Peyer's patch (tissue), 4 donors: ENCODE data around the gene SEMA4A. TPM values are rescaled to one million over a fixed set of nuclear protein-coding genes. Genes with fewer than 3 reads are reported as not detected.

Experiments used
- DNase-seq, 3 donors: peaks; one replicate each; pipeline ENCODE4 v3.0.0-alpha.2; 2017 to 2019
- H3K27ac ChIP-seq, 4 donors: fragments of 200-600 bp; sonication (generic); one replicate each; pipeline ENCODE4 v1.5.1; 2016 to 2019
- H3K27me3 ChIP-seq, 2 donors: fragments of 200-600 bp; sonication (generic); one replicate each; pipeline ENCODE4 v1.5.1; 2019
- H3K36me3 ChIP-seq, 3 donors: fragments of 200-600 bp; sonication (generic); one replicate each; pipeline ENCODE4 v1.5.1; 2016 to 2019
- H3K4me1 ChIP-seq, 4 donors: fragments of 200-600 bp; sonication (generic); one replicate each; pipeline ENCODE4 v1.5.1; 2016 to 2019
- H3K4me3 ChIP-seq, 4 donors: fragments of 200-600 bp; sonication (generic); 1 replicate in 3 of 4; 2 replicates in 1 of 4; pipeline ENCODE4 v1.5.1; 2016 to 2019; ENCODE audit warnings: mild to moderate bottlenecking in 1 of 4
- H3K9me3 ChIP-seq, 4 donors: fragments of 200-600 bp; sonication (generic); one replicate each; pipeline ENCODE4 v1.5.1; 2016 to 2019; ENCODE audit warnings: mild to moderate bottlenecking in 1 of 4
- POLR2A ChIP-seq, 2 donors: fragments of 450-650 bp; IDR thresholded peaks; one replicate each; pipeline ENCODE4 v1.5.1; 2017; ENCODE audit warnings: antibody characterized with exemption in 2 of 2, mild to moderate bottlenecking in 2 of 2, moderate library complexity in 2 of 2
- total RNA-seq, 4 donors: library from RNA; depleted of rRNA; stranded (reverse); fragments of >200 nt; gene quantifications; one replicate each; pipeline ENCODE4 v1.1.0, GENCODE V29; 2016
- TF ChIP-seq, protein P1 (sequence below), 6 experiments: fragments of 450-650 bp in 4 of 6; fragments of 200-600 bp in 2 of 6; sonication (generic) in 1 of 6; IDR thresholded peaks; one replicate each; pipeline ENCODE4 v1.5.1; 2017 to 2019; ENCODE audit warnings: antibody characterized with exemption in 6 of 6, mild to moderate bottlenecking in 3 of 6, moderate library complexity in 1 of 6

SEMA4A gene
- 10 to 100 TPM in 1 of 4 donors, 1 to 10 TPM in 3; 1.5 to 19.0 (median 3.2) TPM for total RNA-seq

DNA sequence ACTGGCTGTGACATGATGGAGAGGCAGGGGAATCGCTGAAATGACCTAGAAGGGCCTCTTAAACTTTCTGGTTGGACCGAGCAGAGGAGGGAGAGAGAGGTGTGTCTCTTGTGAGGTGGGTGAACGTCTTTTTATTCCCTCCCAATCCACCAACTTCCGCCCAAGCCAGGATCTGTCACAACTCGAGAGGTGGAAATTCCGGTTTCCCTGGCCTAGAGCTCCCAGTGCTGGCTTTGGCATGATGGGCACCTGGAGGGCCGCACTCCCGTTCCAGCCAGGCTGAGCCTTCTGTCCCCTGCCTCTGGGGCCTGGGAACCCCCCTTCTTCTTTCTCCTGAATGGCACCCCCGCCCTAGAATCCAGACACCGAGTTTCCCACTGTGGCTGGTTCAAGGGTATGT, at the start of gene SEMA4A:
Gene SEMA4A, plus strand, starts transcription at position 224 of the 400 bp plus-strand sequence. CDS start 994 bp downstream, outside the sequence.
- no peaks in the 10 kb centered on the region for H3K27me3 ChIP-seq
- H3K9me3 ChIP-seq: no peaks in the 10 kb centered on the region
- peaks cover 0 to 24% (median 5%) of the 10 kb centered on the region in 4 donors for H3K4me1 ChIP-seq
- H3K27ac ChIP-seq: peak within 1 kb of the TSS in 1 of 4 donors; percentile 25
- no peak for DNase-seq
- no peaks in the 10 kb centered on the region for H3K36me3 ChIP-seq
- no peak within 1 kb of the TSS for H3K4me3 ChIP-seq
- TF ChIP-seq, protein P1, sequence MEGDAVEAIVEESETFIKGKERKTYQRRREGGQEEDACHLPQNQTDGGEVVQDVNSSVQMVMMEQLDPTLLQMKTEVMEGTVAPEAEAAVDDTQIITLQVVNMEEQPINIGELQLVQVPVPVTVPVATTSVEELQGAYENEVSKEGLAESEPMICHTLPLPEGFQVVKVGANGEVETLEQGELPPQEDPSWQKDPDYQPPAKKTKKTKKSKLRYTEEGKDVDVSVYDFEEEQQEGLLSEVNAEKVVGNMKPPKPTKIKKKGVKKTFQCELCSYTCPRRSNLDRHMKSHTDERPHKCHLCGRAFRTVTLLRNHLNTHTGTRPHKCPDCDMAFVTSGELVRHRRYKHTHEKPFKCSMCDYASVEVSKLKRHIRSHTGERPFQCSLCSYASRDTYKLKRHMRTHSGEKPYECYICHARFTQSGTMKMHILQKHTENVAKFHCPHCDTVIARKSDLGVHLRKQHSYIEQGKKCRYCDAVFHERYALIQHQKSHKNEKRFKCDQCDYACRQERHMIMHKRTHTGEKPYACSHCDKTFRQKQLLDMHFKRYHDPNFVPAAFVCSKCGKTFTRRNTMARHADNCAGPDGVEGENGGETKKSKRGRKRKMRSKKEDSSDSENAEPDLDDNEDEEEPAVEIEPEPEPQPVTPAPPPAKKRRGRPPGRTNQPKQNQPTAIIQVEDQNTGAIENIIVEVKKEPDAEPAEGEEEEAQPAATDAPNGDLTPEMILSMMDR (IDR thresholded peaks at IDR 0.05): no peak
- TF ChIP-seq POLR2A (IDR thresholded peaks at IDR 0.05): no peak

DNA sequence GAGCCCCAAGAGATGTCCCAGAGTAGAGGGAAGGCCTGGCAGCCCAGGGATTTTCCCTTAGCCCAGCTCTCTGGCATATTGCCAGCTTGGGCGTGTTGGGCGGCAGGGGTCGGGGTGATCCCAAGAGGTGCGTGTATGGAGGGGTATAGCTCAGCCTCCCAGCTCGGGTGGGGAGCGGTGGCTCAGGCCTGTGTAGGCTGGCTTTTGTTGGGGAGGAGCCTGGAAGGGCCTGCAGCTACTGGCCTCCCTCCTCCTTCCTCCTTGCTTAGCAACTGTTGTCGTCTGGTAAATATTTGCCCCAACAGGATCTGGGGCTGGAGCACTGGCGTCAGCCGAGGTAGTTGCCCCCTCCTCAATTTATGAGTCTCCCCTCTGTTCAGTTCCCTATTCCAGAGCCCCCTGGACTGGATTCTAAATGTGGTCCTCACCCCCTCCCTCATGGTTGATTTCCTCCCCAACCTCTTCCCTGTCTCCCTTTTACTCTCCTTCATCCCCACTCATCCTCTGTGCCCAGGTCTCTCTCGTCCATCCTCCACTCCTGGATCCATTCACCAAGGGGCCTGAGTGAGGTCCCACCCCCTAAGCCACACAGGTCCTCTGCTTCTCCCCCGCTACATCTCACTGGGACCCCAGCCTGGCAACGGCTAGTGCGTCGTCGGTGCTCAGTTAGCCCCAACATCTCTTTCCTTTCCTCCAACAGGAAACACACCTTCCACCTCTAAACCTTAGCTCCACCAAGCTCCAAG, 49.1 kb upstream of the SEMA4A start:
- Histone ChIP-seq H3K4me3 (peak overlapping the region in 1 of 4 donors; percentile 13), H3K36me3 (no peaks in the 10 kb centered on the region), H3K27ac (peak overlapping the region; percentile 76 to 95 (median 85)), H3K27me3 (no peaks in the 10 kb centered on the region), H3K9me3 (no peaks in the 10 kb centered on the region), H3K4me1 (peaks cover 10 to 73% (median 16%) of the 10 kb centered on the region in 4 donors)
- TF ChIP-seq POLR2A (IDR thresholded peaks at IDR 0.05): no peak
- TF ChIP-seq, protein P1 (IDR thresholded peaks at IDR 0.05): no peak
- DNase-seq: peak in 2 of 3 donors; percentile 74 to 81

DNA sequence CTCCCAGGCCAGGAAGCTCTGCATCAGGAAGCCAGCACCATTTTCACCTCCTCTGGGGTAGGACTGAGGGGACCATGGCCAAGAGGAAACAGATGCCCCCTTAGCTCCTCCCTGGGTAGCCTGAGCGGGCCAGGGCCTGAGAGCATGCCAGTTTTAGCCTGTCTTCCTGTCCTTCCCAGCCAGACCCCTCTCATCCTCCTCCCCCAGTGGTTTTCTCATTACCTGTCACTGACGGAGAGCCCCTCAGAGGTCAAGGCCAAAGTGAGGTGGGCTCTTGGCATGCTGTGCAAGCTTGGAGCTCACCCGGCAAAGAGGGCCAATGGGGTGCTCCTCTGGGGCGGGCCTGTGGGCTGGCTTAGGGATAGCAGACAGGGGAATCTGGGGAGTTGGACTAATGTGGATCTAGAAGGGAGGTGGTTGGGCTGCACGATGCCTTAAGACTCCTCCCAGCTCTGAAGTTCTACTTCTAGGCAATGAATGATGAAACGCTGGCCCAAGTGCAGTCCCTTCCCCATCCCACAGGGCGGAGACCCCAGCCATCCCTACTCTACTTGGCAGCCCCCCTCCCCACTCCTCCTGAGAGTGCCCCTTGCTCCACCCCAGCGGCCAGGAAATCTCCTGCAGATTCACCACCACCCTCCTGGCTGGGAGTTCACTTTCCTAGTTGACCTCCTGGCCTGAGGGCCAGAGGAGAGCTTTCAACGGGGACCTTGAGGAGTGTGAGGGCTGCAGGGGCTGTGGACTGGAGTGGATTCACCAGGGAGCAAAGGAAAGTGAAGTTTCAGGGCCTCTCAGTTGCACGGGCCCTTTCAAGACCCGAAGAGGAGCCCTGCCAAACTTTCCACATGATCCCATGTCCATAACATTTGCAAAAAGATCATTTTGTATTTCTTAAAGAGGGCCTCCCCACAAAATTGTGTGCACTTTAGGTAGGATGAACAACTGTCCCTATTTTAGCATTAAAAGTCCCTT, 48.2 kb upstream of the SEMA4A start:
- Histone ChIP-seq H3K36me3 (no peaks in the 10 kb centered on the region), H3K27me3 (no peaks in the 10 kb centered on the region), H3K4me3 (peak overlapping the region; percentile 34 to 51 (median 48)), H3K27ac (peak overlapping the region; percentile 76 to 95 (median 85)), H3K4me1 (peaks cover 10 to 69% (median 16%) of the 10 kb centered on the region in 4 donors), H3K9me3 (no peaks in the 10 kb centered on the region)
- TF ChIP-seq, protein P1 (IDR thresholded peaks at IDR 0.05): no peak
- TF ChIP-seq POLR2A (IDR thresholded peaks at IDR 0.05): no peak
- no peak for DNase-seq

DNA sequence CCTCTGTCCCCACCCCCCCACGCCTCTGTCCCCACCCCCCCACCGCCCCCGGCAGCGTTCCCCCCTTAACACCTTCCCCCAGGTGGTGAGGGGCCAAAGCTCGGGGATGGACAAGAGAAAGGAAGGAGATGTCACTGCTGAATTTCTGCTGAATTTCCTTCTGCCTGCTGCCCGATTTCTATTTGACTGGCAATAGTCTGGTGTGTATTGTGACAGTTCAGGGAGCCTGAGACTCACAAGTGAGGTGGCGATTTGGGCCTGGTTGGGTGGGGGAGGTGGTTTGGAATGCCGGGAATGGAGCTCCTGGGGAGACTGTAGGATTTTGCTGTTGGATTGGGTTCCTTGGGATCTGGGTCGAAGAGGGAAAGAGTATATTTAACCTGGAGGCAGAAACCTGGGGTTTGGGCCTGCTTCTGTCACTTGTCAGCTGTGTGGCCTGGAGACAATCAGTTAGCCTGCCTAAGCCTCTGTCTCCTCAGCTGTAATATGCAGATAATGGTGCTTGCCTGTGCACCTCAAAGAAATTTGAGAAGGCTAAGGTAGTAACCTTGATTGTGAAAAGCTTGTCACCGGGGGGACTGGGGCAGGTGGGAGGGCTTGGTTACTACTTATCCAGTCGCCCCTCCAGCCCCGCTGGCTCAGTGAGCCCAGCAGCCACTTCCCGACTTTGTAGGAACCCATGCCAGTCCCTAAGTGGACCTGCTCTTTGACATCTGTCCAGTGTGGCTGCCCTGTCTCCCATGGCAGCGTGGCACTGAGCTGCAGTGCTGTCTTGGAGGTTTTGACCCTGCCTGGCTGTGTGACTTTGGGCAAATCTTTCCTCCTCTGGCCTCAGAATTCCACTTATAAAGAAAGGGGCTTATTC, 46.5 kb upstream of the SEMA4A start:
- no peak for DNase-seq
- no peaks in the 10 kb centered on the region for H3K27me3 ChIP-seq
- no peaks in the 10 kb centered on the region for H3K36me3 ChIP-seq
- H3K4me3 ChIP-seq: peak overlapping the region; percentile 34 to 51 (median 48)
- no peaks in the 10 kb centered on the region for H3K9me3 ChIP-seq
- H3K4me1 ChIP-seq: peaks cover 10 to 54% (median 16%) of the 10 kb centered on the region in 4 donors
- peak overlapping the region; percentile 76 to 95 (median 85) for H3K27ac ChIP-seq
- TF ChIP-seq POLR2A (IDR thresholded peaks at IDR 0.05): no peak
- TF ChIP-seq, protein P1 (IDR thresholded peaks at IDR 0.05): no peak

DNA sequence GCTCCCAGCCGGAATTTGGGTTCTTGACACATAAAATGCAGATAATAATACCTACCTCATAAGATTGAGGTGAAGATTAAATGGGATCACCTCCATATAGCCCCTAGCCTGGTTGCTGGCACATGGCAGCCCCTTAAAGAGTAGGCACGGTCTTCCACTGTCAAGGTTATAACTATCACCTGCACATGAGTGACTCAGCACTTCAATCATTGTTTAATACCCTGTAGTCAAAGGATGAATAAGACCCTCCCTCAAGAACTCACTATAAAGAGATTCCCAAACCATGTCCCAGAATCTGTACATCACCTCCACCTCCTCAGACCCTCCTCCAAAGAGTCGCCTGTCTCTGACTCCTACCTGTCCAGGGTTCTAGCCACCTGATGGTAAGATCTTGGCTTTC, 45.3 kb upstream of the SEMA4A start:
- TF ChIP-seq, protein P1 (IDR thresholded peaks at IDR 0.05): no peak
- no peak for TF ChIP-seq POLR2A (IDR thresholded peaks at IDR 0.05)
- no peak overlapping the region for H3K4me3 ChIP-seq
- DNase-seq: no peak
- no peaks in the 10 kb centered on the region for H3K36me3 ChIP-seq
- H3K4me1 ChIP-seq: peaks cover 10 to 42% (median 14%) of the 10 kb centered on the region in 4 donors
- H3K27me3 ChIP-seq: no peaks in the 10 kb centered on the region
- peak overlapping the region in 1 of 4 donors; percentile 10 for H3K27ac ChIP-seq
- H3K9me3 ChIP-seq: no peaks in the 10 kb centered on the region
